K562 (cell line): ENCODE results near the gene PNRC1. TPM values are rescaled to one million over a fixed set of nuclear protein-coding genes. Genes with fewer than 3 reads are reported as not detected.

Experiments
- ATAC-seq: fragments of 200-7000 bp; cut with Tn5 transposase; 3 replicates; pipeline ENCODE4 v1.9.1; 2020; ENCODE audit warnings: moderate library complexity
- BruUV-seq: library from RNA; stranded (reverse); fragments of 400-500 nt; replicated peaks from 2 replicates; lab custom pipeline; 2021; lab: Mats Ljungman, UMichigan
- CTCF ChIA-PET: fragments of 300-600 bp; formaldehyde crosslinking; extraction: SDS; loops from one replicate; lab custom pipeline; 2021; ENCODE audit warnings: low intra/inter-chr PET ratio; lab: Yijun Ruan, JAX
- POLR2A ChIA-PET: fragments of 300-600, 350-650 bp; sonication (Branson Sonifier 250); formaldehyde crosslinking; extraction: SDS; loops from one replicate; lab custom pipeline; 2021; ENCODE audit warnings: antibody characterized with exemption, inconsistent platforms; lab: Yijun Ruan, JAX
- DNase-seq, 4 experiments: peaks; one replicate each; pipeline versions ENCODE4 v3.0.0 to v3.0.0-alpha.2; 2011 to 2018; ENCODE audit warnings: low spot score in 3 of 4, mixed read lengths in 3 of 4; ENCODE audit errors: extremely low read depth in 1 of 4
- FAIRE-seq: peaks from 2 replicates; lab custom pipeline; 2011; peaks lifted over from hg19 to GRCh38; lab: Jason Lieb, UNC
- H2AFZ ChIP-seq: 2 replicates; pipeline ENCODE4 v1.6.0; 2011; ENCODE audit warnings: low read depth, low read length, control low read depth, inconsistent platforms
- H3K27ac ChIP-seq: fragments of 200-600 bp; 3 replicates; pipeline ENCODE4 v1.8.0; 2011; ENCODE audit warnings: low read depth, mild to moderate bottlenecking, control low read depth, inconsistent platforms, low read length, moderate library complexity, mixed read lengths; ENCODE audit errors: extremely low read depth
- H3K27me3 ChIP-seq, 2 experiments: fragments of 300-600 bp in 1 of 2; 2 replicates in 1 of 2; 3 replicates in 1 of 2; pipeline versions ENCODE4 v1.6.0 to v1.8.0; 2011; ENCODE audit warnings: inconsistent platforms in 2 of 2, low read length in 2 of 2, mild to moderate bottlenecking in 1 of 2, mixed read lengths in 1 of 2, moderate library complexity in 1 of 2; ENCODE audit not compliant: control insufficient read depth in 2 of 2, insufficient read depth in 2 of 2
- H3K36me3 ChIP-seq: fragments of 300-600 bp; 3 replicates; pipeline ENCODE4 v1.8.0; 2011; ENCODE audit warnings: mild to moderate bottlenecking, low read length, inconsistent platforms; ENCODE audit not compliant: control insufficient read depth, insufficient read depth
- H3K4me1 ChIP-seq, 2 experiments: fragments of 200-600 bp in 1 of 2; replicated peaks in 1 of 2; 2 replicates in 1 of 2; 3 replicates in 1 of 2; pipeline versions ENCODE4 v1.5.1 to v1.8.0; 2011; ENCODE audit warnings: inconsistent platforms in 2 of 2, low read length in 2 of 2, mild to moderate bottlenecking in 1 of 2, mixed read lengths in 1 of 2, moderate library complexity in 1 of 2; ENCODE audit not compliant: control insufficient read depth in 2 of 2, insufficient read depth in 2 of 2
- H3K4me2 ChIP-seq: 2 replicates; pipeline ENCODE4 v1.6.1; 2011; ENCODE audit warnings: low read length, control low read depth, inconsistent platforms, mixed read lengths; ENCODE audit not compliant: insufficient read depth
- H3K4me3 ChIP-seq: fragments of 200-600 bp; sonication (generic), shearing (Covaris generic); 2 replicates; pipeline ENCODE4 v1.5.1; 2016; ENCODE audit warnings: control low read depth, inconsistent platforms
- H3K79me2 ChIP-seq: fragments of 200-600 bp; 3 replicates; pipeline ENCODE4 v1.8.0; 2011; ENCODE audit warnings: low read length, inconsistent platforms; ENCODE audit not compliant: control insufficient read depth, insufficient read depth
- H3K9ac ChIP-seq, 2 experiments: 2 replicates each; pipeline versions ENCODE4 v1.6.0 to v1.6.1; 2011; ENCODE audit warnings: low read depth in 2 of 2, low read length in 2 of 2, control low read depth in 1 of 2, inconsistent platforms in 1 of 2, mild to moderate bottlenecking in 1 of 2, mixed read lengths in 1 of 2; ENCODE audit not compliant: insufficient read depth in 1 of 2
- H3K9me1 ChIP-seq: one replicate; pipeline ENCODE4 v1.6.0; 2011; ENCODE audit warnings: inconsistent platforms, mild to moderate bottlenecking, low read length, moderate library complexity; ENCODE audit not compliant: control insufficient read depth, insufficient read depth
- H3K9me3 ChIP-seq: replicated peaks from 2 replicates; pipeline ENCODE4 v1.5.1; 2011; ENCODE audit warnings: low read depth, low read length, inconsistent platforms; ENCODE audit not compliant: control insufficient read depth, insufficient read depth
- H4K20me1 ChIP-seq: replicated peaks from 2 replicates; pipeline ENCODE4 v1.6.1; 2011; ENCODE audit warnings: low read length, inconsistent platforms, mixed read lengths; ENCODE audit not compliant: control insufficient read depth, insufficient read depth
- ATF3 ChIP-seq, 2 experiments: fragments of 450-650 bp in 1 of 2; sonication (generic) in 1 of 2; formaldehyde crosslinking in 1 of 2; IDR thresholded peaks in 1 of 2; conservative IDR thresholded peaks in 1 of 2; 2 replicates each; pipeline versions ENCODE4 v1.6.1 to v1.8.1; 2016 to 2023; ENCODE audit warnings: mild to moderate bottlenecking in 2 of 2, moderate library complexity in 2 of 2, inconsistent platforms in 1 of 2, missing genetic modification reagents in 1 of 2
- KLF16 ChIP-seq: IDR thresholded peaks from 2 replicates; pipeline ENCODE4 v1.6.1; 2016; ENCODE audit warnings: antibody characterized with exemption
- TGIF2 ChIP-seq: sonication (generic); formaldehyde crosslinking; IDR thresholded peaks from 2 replicates; pipeline ENCODE4 v1.8.1; 2022; ENCODE audit warnings: mild to moderate bottlenecking, missing genetic modification reagents, moderate library complexity
- ZC3H8 ChIP-seq: fragments of 450-650 bp; IDR thresholded peaks from 2 replicates; pipeline ENCODE4 v1.6.1; 2017
- WGBS: fragments of 100-300 bp; shearing (Covaris generic); methylation state at CpG from one replicate; pipeline ENCODE4 v1.1.6; 2016; ENCODE audit warnings: low coverage, mixed read lengths; ENCODE audit not compliant: insufficient coverage; ENCODE audit errors: missing lambda C conversion rate; 5-methylcytosine and 5-hydroxymethylcytosine counted together
- in situ Hi-C: fragments of 300-500 bp; cut with MboI; formaldehyde crosslinking; loops from 4 replicates; pipeline ENCODE4 v1.15.0; 2018; ENCODE audit warnings: inconsistent platforms, mixed read lengths
- intact Hi-C: fragments of 100-400 bp; cut with micrococcal nuclease; formaldehyde crosslinking; loops from 2 replicates; pipeline ENCODE4 v1.14.2; 2022
- polyA plus RNA-seq, 8 experiments: library from polyadenylated mRNA; depleted of rRNA in 4 of 8; stranded (reverse) in 5 of 8; unstranded in 3 of 8; fragments of >200 nt; fragmentation: Nextera tagmentation in 2 of 8; fragmentation: Illumina TruSeq in 1 of 8; extraction: Ambion mirVana in 2 of 8; extraction: Trizol in 1 of 8; gene quantifications; 2 replicates each; pipeline versions ENCODE4 v1.2.1 to v1.2.3, GENCODE V29; 2011 to 2014; ENCODE audit warnings: inconsistent platforms in 1 of 8, missing spikeins in 1 of 8
- total RNA-seq, 7 experiments: library from RNA; depleted of rRNA in 6 of 7; stranded (reverse); fragments of >200 nt in 6 of 7; fragmentation: Illumina TruSeq in 2 of 7; extraction: Trizol in 2 of 7; gene quantifications; 2 replicates each; pipeline versions ENCODE4 v1.2.1 to v1.2.3, GENCODE V29; 2011 to 2021; ENCODE audit warnings: low replicate concordance in 1 of 7
- TF ChIP-seq, protein P1 (sequence below): sonication (generic); formaldehyde crosslinking; IDR thresholded peaks from 2 replicates; pipeline ENCODE4 v1.9.0; 2022; ENCODE audit warnings: mild to moderate bottlenecking, missing genetic modification reagents

The PNRC1 gene
- total and polyA plus RNA-seq, 9 of the 15 experiments (the other 6 are each of a cell fraction or from before 2014, with no cell fraction given): 1.2 to 10.8 (median 6.5) TPM

- TF ChIP-seq ATF3 (IDR thresholded peaks at IDR 0.05) (no peak), ATF3 (CRISPR knock-in tag; conservative IDR thresholded peaks at IDR 0.05) (0 out of 2 replicates have a peak, but pooled peaks have one; percentile 37), ZC3H8 (no peak), KLF16 (no peak), TGIF2 (CRISPR knock-in tag) (no peak)
Measured at GRCh38 chr6:89035252-89036101, 45.1 kb upstream of the PNRC1 start (continued).

DNA sequence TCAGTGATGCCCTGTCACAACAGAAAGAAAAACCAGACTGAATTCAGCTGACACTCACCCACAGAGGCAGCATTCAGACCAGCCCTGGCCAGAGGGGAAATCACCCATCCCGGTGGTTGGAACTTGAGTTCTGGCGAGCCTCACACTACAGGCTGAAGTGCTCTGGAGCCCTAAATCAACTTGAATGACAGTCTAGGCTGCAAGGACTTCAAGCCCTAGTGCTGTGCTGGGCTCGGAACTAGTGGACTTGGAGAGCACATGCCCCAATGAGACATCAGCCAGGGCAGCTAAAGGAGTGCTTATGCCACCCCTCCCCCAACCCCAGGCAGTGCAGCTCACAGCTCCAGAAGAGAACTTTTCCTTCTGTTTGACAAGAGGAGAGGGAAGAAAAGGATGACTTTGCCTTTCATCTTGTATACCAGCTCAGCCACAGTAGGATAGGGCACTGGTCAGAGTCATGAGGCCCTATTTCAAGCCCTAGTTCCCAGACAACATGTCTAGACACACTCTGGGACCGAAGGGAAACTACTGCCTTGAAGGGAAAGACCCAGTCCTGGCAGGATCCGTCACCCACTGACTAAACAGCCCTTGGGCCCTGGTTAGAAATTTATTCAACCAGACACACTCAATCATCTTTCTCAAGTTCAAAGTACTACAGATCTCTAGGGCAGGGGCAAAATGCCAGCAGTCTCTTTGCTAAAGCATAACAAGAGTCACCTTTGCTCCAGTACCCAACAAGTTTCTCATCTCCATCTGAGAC is 43.2 kb upstream of the PNRC1 start:
- ChIA-PET CTCF (no interaction called here), POLR2A (no interaction called here)
- 40% methylated on average over 5 of the region's 5 CpGs for WGBS
- Histone ChIP-seq H3K27ac (no peak overlapping the region), H3K9ac (no peak overlapping the region), H3K4me3 (no peak overlapping the region), H3K9me1 (no peaks in the 10 kb centered on the region), H3K27me3 (no peaks in the 10 kb centered on the region), H2AFZ (no peak overlapping the region), H3K9me3 (peaks cover 7% of the 10 kb centered on the region), H3K36me3 (no peaks in the 10 kb centered on the region), H4K20me1 (no peaks in the 10 kb centered on the region), H3K4me2 (no peak overlapping the region), H3K79me2 (no peaks in the 10 kb centered on the region), H3K4me1 (peaks cover 4 to 15% of the 10 kb centered on the region in 2 experiments; a peak in 3 of 5 replicates)
- DNase-seq (no peak), ATAC-seq (no peak), FAIRE-seq (no peak)
- intact Hi-C loops: no loop called here
- in situ Hi-C loops: no loop called here
- no TSS peak for BruUV-seq
- TF ChIP-seq, protein P1, sequence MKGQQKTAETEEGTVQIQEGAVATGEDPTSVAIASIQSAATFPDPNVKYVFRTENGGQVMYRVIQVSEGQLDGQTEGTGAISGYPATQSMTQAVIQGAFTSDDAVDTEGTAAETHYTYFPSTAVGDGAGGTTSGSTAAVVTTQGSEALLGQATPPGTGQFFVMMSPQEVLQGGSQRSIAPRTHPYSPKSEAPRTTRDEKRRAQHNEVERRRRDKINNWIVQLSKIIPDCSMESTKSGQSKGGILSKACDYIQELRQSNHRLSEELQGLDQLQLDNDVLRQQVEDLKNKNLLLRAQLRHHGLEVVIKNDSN (CRISPR knock-in tag): no peak
